22Rv1 (cell line): Measurements from ENCODE around the gene KIF2C.

ENCODE experiments used
- CTCF ChIP-seq: fragments of 450-650 bp; IDR thresholded peaks from 2 replicates; pipeline ENCODE4 v1.5.1; 2017; ENCODE audit warnings: mild to moderate bottlenecking
- ZFX ChIP-seq: fragments of 450-650 bp; IDR thresholded peaks from 2 replicates; pipeline ENCODE4 v1.6.1; 2017; ENCODE audit warnings: antibody characterized with exemption, borderline replicate concordance

- no peak for TF ChIP-seq CTCF
- no peak for TF ChIP-seq ZFX
Measured at GRCh38 chr1:44743211-44743610, 3.6 kb downstream of the KIF2C start.
